GM21515 (cell line): Measurements from ENCODE around the gene TOP3B.
"Not testable (repeated sequence)": the region's sequence is repeated elsewhere in the genome, so short reads cannot be mapped to it uniquely, and the experiment has no call there.

ENCODE experiments used
- ATAC-seq: cut with Tn5 transposase; IDR thresholded peaks from one replicate; pipeline ENCODE4 v1.9.1; 2021; ENCODE audit not compliant: unreplicated experiment

The TOP3B gene

DNA sequence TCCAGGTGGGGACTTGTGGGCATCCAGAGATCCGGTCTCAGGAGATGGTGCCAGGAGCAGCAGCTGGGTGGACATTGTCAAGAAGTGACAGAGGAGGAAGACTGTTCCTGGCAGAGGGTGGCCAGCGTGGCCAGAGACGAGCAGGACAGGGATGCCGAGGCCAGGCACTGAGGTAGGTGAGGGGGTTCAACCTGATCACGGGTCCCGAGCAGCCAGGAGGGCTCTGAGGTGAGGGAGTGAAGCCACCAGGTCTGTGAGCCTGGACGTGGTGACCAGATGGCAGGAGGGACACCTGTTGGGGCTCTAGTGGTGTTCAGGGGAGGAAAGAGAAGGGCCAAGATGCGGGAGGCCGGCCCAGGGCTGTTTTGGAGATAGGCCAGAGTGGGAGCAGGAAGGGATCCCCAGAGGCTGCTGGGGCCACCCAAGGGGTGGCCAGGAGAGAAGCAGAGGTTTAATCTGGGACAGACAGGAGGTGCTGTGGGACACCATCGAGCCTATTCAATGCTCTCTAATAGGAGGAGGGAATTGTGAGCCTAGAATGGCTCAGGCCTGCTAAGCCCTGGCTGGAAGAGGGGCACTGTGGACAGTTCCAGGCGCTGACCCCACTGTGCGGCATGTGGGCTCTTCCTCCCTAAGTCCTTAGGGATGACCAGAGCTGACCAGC lies 36.2 kb downstream of the TOP3B start:
- no peak for ATAC-seq

DNA sequence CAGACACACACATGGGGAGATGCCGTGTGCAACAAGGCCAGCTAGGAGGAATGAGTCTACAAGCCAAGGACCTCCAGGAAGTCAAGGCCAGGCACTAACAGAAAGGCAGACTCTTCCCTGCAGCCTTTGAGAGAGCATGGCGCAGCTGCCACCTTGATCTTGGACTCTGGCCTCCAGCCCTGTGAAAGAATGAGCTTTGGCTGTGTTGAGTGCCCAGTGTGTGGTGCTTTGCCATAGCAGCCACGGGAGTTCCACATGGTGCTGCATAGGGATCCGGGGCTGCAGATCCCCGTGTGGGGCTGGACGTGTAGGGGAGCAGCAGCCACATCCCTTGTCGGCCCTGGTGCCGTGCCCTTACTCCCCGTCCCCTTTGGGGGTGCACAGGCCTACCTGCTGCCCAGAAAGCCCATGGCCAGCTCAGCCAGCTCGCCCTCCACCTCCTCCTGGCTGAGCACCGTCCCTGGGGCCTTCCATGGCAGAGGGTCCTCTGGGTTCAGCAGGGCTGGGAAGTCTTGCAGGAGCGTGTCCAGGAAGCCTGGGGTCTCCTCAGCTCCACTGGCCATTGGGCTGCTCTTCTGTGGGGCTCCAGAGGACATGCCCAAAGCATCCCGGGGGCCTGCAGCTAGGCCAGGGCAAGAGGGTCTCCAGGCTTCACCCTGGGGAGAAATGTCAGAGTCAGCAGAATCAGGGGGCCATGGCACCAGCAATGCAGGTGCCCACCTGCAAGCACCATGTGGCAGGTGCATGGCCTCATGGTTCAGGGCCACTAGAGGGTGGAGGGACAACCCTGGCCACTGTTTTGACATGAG lies 36.9 kb downstream of the TOP3B start:
- no peak for ATAC-seq

DNA sequence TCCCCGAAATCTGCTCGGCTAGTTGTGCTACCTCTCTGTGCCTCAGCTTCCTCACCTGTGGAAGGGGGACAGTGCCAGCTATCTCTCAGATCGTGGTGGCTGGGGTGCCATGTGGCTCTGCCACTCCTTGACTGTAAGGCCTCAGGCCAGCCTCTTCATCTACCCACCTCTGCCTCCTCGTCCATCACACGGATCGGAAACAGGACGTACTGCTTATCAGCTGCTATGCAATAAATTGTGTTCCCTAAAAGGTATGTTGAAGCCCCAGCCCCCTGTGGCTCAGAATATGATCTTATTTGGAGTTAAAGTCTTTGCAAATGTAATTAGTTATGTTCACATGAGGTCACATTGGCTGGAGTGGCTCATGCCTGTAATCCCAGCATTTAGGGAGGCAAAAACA lies 37.7 kb downstream of the TOP3B start:
- no peak for ATAC-seq

DNA sequence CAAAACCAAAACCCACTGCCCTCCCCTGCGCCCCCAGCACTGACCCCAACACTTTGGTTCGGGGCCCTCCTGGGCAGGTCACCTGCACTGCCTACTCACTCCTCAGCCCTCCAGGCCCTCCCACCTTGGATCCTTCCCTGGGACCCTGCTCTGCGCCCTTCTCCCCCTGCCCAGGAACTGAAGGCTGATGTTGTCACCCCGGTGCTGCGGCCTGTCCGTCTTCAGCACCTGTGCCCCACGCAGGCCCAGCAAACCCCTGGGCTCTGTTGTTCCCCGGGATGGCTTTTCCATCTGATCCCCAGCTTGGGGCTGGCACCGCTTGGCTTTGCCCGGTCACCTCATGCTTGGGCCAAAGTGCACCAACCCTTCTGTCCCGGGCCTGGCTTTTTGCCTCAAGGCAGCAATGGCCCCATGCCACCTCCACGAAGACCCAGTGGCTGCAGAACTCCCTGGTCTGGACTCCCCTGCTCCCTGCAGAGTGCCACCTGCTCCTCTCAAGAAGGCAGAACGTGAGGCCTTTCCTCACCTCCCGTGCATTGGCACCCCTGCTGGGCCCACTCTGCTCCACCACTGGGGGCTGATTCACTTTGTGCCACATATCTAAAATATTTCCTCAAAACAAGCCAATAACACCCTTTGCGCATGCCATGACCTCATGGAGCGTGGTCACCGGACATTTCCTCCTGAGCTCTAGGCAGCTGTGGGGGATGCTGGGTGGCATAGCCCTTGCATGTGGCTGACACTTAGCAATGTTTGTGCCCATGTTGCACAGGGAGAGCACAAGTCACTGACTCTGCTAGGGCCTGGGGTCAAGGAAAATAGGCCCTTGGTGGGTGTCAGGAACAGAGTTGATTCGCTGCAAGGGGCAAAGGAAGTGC lies 38.8 kb downstream of the TOP3B start:
- ATAC-seq = no peak

DNA sequence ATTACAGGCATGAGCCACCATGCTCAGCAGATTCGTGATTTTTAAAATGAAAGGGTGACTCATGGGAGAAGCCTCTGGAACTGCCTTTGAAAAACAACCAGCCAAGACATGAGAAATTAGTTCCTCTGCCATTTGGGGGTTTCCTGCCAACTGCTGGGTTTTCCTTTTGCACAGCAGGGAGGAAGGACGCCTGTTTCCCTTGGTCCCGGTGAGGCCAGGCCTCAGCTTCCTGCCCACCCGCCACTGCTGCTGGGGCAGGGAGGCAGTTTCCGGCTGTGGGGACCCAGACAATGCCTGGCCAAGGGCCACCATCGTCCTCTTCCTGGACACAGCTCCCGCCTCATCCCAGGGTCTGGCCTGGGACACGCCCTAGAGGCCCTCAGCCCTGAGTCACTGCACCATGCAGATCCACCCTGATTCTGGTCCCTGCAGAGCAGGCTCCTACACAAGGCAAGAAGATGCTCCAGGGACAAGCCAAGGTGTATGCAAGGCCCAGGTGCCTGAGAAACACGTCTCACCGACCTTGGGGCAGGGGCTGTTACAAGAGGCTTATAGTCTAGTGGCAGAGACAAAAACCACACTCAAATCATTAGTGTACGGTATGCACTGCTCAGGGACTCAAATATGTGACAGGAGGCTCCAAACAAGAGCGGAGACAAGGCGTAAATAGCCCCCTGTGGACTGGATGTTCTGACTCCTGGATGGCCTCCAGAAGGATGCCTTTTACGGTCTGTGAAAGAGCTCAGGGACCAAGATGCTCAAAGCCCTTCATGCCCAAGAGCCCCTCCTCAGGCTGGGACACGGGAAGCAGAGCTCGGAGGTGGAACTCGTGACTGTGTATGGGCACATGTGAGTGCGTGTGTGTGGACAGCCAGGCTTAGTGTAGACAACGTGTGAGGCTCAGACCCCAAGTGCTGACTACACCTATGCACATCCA lies 39.9 kb downstream of the TOP3B start:
- no peak for ATAC-seq

DNA sequence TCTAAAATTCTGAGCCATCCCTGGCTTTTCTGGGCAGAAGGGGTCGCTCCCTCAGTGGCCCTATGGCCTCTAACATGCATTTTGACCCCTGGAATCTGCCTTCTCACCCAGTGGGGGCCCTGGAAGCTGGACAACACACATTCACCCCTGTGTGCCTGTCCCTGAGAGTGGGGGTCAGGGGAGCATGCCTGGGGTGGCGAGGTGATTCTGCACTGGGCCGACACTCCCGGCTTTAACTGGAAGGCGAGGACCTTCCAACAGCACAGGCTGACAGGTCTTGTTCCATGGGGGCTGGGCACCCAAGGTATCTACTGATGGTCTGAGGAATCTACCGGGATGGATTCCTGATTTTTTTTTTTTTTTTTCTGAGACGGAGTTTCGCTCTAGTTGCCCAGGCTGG lies 40.7 kb downstream of the TOP3B start:
- ATAC-seq = no peak

DNA sequence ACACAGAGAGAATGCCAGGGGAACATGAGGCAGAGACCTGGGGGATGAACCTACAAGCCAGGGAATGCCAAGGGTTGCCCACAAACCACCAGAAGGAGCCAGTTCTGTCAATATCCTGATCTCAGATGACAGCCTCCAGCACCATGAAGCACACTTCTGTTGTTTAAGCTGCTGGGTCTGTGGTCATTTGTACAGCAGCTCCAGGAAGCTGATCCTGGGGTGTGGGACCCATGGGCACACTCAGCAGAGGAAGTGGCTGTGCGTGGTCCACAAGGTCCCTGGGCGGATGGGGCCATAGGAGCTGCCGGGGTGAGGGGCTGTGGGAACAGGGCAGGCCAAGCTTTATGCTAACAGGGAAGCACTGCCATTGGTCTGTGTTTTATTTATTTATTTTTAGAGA lies 42.1 kb downstream of the TOP3B start:
- ATAC-seq = no peak

DNA sequence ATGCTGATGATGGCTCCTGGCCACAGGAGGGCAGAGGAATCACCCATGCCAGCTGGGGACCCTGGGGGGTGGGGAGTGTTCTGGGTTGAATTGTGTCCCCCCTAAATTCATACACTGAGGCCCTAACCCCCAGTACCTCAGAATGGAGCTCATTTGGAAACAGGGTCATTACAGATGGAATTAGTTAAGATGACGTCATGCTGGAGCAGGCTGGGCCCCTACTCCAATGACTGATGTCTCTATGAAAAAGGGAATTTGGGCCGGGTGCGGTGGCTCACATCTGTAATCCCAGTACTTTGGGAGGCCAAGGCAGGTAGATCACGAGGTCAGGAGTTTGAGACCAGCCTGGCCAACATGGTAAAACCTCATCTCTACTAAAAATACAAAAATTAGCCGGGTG lies 42.7 kb downstream of the TOP3B start:
- ATAC-seq = not testable (repeated sequence)

DNA sequence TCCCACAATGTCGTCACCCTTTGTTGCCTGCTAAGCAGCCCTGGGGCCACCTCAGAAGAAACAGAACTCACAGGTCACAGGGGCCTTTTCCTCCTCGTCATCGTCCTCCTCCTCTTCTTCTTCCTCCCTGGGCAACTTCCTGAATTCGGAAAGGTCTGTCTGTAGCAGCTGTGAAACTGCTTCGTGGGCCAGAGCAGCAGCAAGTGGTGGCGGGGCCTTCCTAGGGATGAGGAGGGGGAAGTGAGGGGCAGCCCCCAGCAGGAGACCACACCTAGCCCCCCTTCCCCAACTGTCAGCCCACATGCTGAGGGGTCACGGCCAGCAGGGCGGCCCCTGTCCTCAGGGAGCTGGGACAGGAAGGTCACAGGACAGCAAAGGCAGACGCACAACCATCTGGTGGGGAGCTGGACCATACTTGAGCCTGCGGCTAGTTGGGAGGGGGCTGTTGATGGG lies 43.1 kb downstream of the TOP3B start:
- no peak for ATAC-seq

DNA sequence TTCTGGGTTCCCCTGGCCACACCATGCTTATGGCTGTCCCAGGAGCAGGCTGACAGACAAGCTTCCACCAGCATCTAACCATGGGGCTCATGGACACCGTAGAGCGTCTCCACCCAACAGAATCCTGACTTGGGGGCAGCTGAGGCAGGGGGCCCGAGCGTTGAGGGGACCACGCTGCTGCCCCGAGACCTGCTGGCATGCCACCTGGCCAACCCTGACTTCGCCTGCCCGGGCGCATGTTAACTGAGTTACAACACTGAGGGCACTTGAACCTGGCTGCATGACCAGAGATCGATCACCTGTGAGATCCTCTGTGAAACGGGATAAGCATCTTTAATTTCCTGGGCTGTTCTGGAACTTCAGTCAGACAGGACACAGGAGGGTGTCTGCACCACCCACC lies 43.7 kb downstream of the TOP3B start:
- ATAC-seq = no peak

DNA sequence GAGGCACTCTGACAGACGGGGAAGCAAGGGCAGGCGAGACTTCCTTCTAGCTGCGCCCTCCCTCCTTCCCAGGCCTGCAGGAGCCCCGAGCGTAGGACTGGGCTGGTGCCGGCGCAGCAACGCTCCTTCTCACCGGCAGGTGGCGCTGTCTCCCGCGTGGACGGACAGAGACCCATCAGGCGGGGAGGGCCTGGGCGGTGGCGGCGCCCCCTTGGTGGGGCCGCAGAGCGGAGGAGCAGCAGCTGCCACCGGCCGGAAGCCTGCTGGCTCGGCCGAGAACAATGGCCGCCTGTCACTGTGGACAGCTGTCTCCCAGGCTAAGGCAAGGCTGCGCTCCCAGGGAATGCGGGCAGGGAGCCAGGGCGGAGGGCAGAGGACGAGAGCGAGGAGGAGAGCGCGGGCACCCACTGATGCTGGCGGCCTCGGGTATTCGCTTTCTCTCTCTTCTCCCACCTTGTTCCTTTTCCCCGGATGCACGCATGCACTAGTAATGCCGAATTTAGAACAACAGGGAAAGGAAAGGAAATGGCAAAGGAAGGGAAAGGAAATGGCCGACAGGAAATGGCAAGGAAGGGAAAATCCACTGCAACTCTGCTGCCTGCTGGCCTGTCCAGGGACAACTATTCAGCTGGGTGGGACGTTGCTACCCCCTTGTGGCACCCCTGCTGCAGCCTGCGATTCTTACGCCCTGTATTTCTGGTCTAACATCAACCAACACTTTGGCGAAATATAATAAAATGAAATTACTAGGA lies 44.3 kb downstream of the TOP3B start:
- peak; percentile 74 for ATAC-seq

DNA sequence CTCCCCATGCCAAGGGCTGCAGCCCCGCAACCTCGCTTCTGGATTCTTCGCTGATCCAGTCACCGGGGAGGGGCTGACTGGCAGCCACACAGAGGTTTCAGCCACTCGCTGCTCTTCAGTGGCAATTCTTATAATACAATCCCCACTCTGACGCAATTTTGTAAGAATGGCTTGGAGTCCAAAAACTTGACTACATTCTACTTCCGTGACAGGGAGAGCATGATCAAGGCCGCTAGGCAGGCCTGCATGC lies 44.8 kb downstream of the TOP3B start:
- no peak for ATAC-seq

DNA sequence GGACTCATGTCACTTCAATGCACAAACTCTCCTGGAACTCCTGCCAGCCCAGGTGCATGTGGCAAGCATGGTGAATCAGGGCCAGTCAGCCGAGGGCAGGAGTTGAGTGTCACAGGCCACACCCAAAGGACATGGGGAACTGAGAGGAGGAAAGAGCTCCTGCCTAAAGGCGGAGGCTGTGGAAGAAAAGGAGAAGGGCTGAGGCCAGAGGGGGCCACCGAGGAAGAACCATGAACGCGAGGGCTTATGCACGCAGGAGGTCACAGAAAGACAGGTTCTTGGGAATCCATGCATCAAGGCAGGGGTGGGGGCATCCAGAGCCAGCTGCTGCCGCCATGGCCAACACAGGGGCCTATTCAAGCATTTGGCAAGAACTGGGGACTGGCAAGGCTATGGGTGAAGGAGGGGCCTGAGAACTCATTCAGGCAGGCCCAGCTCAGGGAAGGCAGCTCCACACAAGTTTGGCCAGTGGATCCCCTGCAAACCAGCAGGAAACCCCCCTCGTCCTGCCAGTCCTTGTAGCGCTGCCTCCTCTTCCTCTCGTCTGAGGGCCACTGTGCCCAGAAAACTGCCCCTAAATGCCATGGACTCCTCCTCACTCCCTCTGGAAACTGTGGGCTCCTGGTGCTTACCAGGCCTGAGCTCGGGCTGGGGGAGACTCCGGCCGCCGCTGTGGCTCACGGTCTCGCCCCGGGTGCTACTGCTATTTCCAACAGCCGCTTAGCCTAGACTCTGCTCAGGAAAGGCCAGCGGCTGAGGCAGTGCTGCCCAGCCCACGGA lies 45.4 kb downstream of the TOP3B start:
- ATAC-seq = no peak

DNA sequence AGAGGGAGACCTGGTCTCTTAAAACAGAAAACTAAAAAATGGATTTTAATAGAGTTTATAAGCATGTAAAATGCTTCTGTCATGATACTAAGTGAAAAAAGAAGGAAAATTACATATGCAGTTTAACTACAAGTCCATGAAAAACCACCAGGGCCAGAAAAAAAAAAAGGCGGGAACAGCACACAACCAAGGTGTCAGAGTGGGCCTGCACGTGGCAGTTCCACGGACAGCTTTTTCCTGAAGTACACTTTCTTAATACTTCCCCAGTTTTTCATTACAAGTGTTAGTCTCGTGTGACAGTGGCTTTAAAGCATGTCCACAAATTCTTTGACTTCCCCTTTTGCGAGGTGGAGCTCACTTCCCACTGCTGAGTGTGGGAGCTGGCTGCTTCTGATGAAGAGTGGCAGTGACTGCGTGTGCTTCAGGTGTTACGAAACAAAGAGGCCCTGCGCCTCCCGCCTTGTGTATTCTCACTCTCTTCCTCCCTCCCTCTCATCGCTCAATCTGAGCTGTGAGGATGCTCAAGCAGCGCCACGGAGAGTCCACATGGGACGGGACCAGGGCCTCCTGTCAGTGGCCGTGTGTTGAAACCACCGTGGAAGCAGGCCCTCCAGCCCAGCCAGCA lies 46.3 kb downstream of the TOP3B start:
- no peak for ATAC-seq

DNA sequence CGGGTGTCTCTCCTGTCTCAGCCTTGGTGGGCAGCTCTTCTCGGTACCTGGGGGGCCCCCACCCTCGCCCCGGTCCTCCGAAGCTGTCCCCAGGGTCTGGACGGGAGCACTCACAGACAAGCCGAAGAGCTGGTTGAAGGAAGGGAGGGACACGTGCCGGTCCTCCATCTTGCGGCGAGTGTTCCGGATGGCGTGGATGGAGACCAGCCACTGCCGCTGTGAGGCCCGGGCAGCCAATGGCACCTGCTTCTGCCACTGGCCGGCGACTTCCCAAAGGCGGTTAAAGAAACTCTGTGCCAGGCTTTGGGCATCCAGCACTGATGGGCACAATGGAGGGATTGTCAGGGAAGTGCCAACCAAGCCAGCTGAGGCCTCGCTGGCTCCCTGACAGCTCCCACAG lies 48.7 kb downstream of the TOP3B start:
- ATAC-seq = no peak

DNA sequence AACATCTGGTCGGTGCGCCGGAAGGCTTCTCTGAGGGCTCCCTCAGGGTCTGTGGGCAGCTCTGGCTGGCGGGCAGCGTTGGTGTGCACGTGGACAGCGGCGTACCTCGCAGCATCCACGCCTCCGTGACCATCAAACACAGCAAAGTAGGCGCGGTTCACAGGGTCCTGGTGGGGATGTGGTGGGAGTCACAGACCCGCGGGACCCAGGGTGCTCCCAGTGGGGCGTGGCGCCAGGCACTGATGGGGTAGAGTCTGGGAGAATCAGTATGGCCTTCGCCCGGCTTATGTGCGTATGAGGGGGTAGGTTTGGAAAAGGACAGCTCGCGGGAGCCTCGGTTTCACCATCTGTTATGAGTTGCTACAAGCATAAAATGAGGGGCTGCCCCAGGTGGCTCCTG lies 49.2 kb downstream of the TOP3B start:
- no peak for ATAC-seq

DNA sequence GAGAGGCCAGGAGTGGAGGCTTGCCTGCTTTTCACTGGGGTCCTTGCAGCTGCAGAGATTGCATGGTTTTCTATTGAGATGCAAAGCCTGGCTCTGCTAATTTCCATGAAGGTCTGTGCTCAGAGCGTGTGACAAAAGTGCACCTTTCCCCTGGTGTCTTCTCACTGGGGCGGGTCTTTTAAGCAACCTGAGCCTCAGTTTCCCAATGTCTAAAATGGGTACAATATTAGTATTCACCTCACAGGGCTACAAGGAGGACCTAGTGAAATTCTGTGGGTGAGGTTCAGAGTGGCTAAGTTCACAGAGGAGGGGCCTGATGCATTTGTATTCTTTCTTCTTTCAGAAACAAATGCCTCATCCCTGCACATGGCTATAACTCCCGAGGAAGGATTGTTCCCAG lies 50.2 kb downstream of the TOP3B start:
- ATAC-seq = no peak

DNA sequence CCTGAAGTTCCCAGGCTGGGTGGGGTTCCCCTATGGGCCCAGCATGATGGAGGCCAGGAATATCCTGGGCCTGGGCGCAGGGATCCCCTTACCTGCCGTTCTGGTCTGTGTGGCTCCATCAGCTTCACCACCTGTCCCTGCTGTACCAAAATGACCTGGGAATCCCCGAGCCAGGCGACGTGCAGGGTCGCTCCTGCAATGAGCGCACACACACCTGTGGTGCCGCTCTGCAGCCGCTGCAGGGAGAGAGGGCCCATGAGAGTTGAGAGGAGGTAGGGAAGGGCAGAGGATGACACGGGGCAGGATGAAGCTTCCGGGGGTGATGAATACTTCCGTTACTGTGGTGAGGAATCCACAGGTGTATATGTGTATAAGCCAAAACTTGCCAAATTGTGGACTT lies 51.5 kb downstream of the TOP3B start:
- no peak for ATAC-seq

DNA sequence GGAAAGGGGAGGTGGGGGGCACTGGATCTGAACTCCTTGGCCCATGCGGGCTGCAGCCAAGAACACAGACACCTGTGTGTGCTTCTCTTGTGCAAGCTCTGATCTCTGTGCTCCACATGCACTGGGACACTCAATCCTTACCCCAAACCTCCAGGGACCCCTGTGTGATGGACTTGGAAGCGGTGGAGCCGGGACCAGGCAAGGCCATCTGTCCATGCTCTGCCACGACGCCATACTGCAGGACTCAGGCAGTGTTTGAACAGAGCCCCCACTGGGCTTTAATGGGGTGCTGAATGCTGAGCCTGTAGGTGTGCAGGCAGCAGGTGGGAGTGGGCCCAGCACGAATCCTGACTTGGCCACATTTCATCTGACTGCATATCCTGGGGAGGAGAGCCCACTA lies 53.3 kb downstream of the TOP3B start:
- ATAC-seq = no peak
